ENCODE data around the gene SOX14.

Gene SOX14

DNA sequence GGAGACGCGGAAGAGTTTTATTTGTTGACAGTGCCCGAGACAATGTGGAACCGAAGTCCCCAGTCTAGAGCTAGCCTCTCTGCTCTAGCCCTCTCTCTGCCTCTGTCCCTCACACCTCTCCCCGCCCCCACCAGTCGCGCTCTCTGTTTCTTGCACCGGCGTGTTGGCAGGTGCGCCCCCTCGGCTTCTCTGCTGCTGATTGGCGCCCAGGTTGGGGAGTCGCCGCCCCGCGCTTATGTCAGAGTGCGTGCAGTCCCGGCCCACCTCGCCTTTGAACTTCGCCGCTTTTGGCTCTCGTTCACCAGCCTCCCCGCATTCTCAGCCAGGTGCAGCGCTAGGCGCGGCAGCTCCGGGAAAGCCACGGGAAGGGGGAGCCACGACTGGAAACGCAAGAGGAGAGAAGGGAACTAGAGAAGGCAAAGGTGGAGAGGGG, at the start of gene SOX14:
TSS of gene SOX14 (plus strand) at position 315 of the 433 bp plus-strand sequence. CDS start 470 bp downstream, outside the sequence.
- no peak for DNase-seq

GRCh38 chr3:137714551-137714950, 49.6 kb upstream of the SOX14 start:
- no peak for DNase-seq

DNA sequence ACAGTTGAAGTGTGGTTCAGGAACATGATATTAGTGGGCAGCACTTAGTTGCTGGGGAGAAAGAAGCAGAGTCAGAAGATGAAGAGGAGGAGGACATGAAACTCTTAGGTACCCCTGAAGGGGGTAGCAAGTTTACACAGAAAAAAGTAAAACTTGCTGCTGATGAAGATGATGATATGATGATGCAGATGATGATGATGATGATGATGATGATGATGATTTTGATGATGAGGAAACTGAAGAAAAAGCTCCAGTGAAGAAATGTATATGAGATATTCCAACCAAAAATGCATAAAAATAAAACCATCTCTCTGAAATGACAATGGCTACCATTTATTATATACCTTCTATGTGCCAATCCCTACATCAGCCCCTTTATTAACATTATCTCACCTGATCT, 39.9 kb upstream of the SOX14 start:
- no peak for DNase-seq

DNA sequence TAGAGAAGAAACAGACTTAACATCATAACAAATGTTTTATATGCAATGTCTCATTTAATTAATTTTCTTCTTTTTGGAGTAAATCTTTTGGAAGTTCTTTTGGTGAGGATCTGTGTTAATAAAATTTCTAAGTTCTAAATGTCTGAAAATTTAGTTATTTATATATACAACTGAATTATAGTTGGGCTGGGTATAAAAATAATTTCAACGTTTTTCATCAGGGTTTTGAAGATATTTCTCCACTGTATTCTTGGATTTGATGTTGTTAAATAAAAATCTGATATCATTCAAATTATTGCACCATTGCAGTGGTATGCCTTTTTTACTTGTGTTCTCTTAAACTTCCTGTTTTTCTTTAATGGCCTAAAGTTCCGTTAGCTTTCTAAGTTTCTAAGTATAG, 26.9 kb upstream of the SOX14 start:
- DNase-seq: no peak

- DNase-seq: no peak
Measured at GRCh38 chr3:137738710-137739109, 25.4 kb upstream of the SOX14 start.

GRCh38 chr3:137743608-137744007, 20.5 kb upstream of the SOX14 start:
- no peak for DNase-seq

DNA sequence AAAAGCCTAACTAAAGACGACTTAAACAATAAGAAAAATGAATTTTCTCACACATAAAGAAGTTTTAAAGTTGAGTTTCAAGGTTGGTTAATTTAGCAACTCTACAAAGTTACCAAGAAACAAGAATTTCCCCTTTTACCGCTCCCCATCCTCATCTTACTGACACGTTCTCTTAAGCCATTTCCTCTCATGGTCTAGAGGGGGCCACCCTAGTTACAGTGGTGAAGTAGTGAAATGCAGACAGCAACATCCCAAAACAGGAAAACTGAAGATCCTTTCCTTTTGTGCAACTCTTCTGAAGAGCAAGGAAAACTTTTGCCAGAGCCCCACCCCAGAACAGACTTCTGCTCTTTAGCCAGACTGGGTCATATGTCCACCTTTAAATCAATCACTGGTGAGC, 17.3 kb upstream of the SOX14 start:
- no peak for DNase-seq

DNA sequence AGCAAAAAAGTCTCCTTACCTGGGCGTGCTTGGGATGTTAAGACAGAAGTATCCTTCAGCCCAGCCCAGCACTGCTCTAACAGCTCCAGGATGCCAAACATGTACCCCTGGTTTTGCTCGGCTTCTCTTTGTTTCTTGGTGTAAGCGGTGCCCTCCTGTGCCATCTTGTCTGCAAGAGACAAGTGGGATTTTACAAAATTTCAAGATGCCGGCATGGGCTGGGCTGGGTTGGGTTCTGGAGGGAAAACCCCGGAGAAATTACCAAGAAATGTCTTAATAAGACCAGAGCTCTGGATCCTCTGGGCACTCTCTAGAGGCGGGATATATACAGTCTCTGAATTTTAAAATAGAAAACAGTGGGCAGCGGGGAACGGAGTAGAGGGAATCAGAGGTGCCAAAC, 4.6 kb upstream of the SOX14 start:
- no peak for DNase-seq

GRCh38 chr3:137760341-137761098, 3.6 kb upstream of the SOX14 start:
- DNase-seq: no peak

- no peak for DNase-seq
Measured at GRCh38 chr3:137761099-137761562, 3.0 kb upstream of the SOX14 start.

DNA sequence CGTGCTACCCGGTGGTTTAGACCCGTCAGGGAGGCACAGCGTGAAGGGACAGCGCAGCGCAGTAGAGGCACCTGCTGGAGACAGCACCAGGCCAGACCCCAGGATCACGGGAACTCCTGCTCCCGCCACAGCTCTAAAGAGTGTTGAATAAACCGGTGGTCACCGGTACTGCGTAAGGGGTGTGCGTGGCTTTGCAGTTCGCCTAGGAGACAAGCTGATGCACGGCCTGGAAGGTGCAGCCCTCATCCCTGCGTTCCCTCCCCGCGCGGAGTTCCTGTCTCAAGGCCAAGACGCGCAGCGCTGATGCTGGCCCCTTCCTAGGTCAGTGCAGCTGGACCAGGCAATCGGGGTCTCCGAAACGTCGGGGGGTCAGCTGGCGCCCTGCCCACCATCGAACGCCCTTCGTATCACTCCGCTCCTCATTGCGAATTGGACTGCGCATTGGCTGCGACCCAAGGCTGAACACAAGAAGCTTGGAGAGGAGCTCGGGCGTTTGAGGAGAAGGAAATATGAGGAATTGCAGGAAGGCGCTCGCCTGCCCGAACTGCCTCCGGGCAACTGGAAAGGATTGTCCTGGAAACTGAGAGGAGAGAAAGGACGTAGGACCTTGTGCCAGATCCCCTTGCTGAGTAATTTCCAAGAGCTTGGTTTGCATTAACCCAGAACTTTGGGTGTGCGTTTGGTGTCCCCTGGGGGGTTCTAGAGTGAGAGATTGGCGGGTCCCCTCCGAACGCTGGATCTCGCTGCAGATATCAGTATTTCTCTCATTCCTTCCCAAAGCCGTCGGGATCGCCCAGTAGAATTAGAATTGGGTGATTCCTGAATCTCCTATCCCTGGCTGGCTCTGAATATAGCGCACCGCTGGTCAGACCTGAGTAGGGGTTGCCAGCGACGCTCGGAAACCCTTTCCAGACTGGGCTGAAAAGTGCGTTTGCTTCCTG, 2.3 kb upstream of the SOX14 start:
- DNase-seq: no peak

- DNase-seq: no peak
Measured at GRCh38 chr3:137762674-137763593, 1.2 kb upstream of the SOX14 start.

DNA sequence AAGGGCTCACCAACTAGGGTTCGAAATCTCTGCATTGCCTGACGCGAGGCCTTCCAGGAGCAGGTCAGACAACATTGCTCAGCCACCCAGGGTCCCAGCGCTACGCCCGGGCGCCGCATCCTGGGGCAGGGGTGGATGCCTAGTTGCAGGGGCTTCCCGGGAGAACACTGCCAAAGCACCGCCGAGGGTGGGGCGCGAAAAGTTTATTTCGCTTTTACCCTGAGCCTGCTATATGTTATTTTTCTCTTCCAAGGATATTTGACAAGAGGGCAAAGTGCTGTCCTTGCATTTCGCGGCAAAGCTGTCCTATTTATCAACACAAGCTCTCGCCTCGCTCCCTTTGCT, 549 bp upstream of the SOX14 start:
- no peak for DNase-seq

- no peak for DNase-seq
Measured at GRCh38 chr3:137764563-137765309, 621 bp downstream of the SOX14 start.

- DNase-seq: no peak
Measured at GRCh38 chr3:137765310-137766033, 1.4 kb downstream of the SOX14 start.

DNA sequence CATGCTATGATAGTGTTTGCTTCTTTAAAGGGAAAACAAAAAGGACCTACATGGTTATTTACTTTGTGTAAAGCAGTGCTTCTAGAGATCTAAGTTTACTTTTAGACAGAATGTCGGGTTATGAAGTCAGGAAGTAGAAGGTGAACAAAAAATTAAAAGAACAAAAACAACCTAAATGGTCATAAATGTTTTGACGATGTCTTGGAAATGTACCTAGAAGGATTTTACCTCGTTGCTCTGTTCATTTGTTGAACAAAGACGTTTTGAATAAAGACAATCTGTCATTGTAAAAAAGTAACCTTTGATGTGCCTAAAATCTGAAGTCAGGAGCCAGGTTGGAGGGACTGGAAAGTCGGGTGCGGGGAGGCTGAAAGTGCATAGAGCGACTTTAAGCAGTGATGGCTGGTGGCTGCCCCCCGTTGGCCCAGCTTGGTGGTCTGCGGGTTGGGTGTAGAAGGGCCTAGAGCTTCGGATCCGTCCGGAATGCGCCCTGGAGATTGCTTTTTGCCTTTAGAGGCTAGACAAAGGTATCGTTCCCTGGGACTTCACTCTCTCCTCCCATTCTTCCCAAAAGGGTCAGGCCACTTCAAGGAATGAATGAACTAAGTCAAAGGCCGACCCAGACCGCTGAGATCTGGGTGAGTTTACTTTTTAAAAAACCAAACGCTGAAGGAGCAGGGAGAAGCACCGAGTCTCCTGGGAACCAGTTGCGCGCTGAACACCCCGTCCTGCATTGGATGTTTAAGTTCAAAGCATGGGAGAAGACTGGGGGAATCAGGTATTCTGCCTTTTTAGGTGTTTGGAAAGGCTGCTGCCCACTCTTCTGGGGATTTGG, 2.1 kb downstream of the SOX14 start:
- no peak for DNase-seq

- no peak for DNase-seq
Measured at GRCh38 chr3:137766876-137767537, 2.9 kb downstream of the SOX14 start.

DNA sequence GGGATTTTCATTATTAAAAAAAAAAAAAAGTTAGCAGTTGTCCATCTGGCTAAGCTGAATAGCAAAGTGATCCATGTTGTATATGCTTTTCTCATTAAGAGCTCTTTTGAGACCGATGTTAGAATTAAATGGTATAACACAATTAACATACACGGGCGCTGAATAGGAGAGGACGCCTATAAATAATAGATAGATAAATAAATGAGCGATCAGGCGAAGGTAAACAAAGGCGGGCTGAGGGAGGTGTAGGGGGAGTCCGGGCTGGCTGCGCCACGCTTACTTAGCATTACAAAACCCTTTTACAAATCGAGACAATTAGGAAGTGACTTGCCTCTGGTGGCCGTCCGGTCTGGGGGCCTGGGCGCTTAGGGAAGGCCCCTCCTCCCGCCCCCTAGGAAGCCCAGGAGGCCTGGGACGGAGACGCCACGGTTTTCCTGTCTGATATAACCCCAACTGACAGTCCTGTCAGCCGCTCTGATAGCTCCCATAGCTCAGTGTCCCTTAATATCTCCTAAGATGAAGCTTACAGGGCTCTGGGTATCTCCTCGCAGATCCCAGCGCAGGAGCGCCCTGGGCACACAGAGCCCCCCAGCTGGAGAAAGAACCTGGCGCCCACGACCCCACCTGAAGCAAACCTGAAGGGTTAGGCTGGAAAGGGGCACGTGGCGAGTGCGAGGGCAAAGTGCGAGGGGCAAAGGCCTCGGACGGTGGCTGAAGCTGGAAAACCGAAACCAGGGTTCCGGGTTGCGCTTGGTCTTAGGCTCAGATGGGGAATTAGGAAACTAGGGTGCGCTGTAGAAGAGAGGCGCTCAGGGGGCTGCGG, 3.6 kb downstream of the SOX14 start:
- no peak for DNase-seq

Measured in hematopoietic multipotent progenitor cell treated with erythropoietin and hydrocortisone succinate and interleukin-3 and kit ligand, for 8 days (in vitro differentiated cells).